ENCODE measurements around the gene SP3. TPM values are rescaled to one million over a fixed set of nuclear protein-coding genes. Genes with fewer than 3 reads are reported as not detected.

The SP3 gene
- total and polyA plus RNA-seq, 2 of the 8 experiments (the other 6 are each of a cell fraction or from before 2014, with no cell fraction given), result 31.0 to 92.1 TPM

DNA sequence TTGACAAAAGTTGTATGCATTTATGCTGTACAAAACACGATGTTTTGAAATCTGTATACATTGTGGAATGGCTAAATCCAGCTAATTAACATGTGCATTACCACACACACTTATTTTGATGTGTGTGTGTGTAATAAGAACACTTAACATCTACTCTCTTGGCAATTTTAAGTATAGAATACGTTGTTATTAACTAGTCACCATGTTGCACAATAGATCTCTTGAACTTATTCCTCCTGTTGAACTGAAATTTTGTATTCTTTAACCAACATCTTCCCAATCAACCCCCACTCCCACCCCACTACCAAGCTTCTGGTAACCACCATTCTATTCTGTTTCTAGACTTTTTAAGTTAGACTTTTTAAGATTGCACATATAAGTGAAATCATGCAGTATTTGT lies 16.3 kb upstream of the SP3 start:
- CTCF ChIA-PET (ENCODE audit: partially characterized antibody), result interaction anchor here (0.7 to 0.8 kb wide), 2 partner anchors 10 to 26 kb away, joined by 3 read pairs; no protein-coding TSS in a partner anchor
- H3K36me3 ChIP-seq (ENCODE audit: control insufficient read depth in 2 of 4, insufficient read depth in 4 of 4, low read length in 3 of 4), result no peaks in the 10 kb centered on the region
- TF ChIP-seq, protein P1, sequence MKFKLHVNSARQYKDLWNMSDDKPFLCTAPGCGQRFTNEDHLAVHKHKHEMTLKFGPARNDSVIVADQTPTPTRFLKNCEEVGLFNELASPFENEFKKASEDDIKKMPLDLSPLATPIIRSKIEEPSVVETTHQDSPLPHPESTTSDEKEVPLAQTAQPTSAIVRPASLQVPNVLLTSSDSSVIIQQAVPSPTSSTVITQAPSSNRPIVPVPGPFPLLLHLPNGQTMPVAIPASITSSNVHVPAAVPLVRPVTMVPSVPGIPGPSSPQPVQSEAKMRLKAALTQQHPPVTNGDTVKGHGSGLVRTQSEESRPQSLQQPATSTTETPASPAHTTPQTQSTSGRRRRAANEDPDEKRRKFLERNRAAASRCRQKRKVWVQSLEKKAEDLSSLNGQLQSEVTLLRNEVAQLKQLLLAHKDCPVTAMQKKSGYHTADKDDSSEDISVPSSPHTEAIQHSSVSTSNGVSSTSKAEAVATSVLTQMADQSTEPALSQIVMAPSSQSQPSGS (IDR thresholded peaks at IDR 0.05; ENCODE audit: low read length), result no peak
- TF ChIP-seq TCF12 (IDR thresholded peaks at IDR 0.05; ENCODE audit: low read depth, low read length), result no peak
- no peak for TF ChIP-seq SP1 (IDR thresholded peaks at IDR 0.05; ENCODE audit: low read depth, low read length)
- TF ChIP-seq BRCA1 (IDR thresholded peaks at IDR 0.05; ENCODE audit: low read depth, low read length), result no peak
- no peak for TF ChIP-seq RNF2 (IDR thresholded peaks at IDR 0.05; ENCODE audit: borderline replicate concordance, low read depth, low read length, missing control alignments, poor library complexity, severe bottlenecking)
- TF ChIP-seq GABPA (IDR thresholded peaks at IDR 0.05; ENCODE audit: borderline replicate concordance, insufficient read depth, low read length), result no peak
- no peak for TF ChIP-seq MAFK (IDR thresholded peaks at IDR 0.05; ENCODE audit: low read depth, low read length)
- no peak for TF ChIP-seq SAP30 (IDR thresholded peaks at IDR 0.05; ENCODE audit: insufficient read depth, insufficient replicate concordance, low read length)
- no peak for TF ChIP-seq EP300 (IDR thresholded peaks at IDR 0.05; ENCODE audit: borderline replicate concordance in 1 of 2, low read depth in 2 of 2, low read length in 2 of 2)
- no peak for TF ChIP-seq GTF2F1 (IDR thresholded peaks at IDR 0.05; ENCODE audit: borderline replicate concordance, low read depth, low read length)
- no peak for TF ChIP-seq CEBPB (IDR thresholded peaks at IDR 0.05; ENCODE audit: low read depth, low read length)
- no peak for TF ChIP-seq CBX8 (IDR thresholded peaks at IDR 0.05; ENCODE audit: borderline replicate concordance, low read depth, low read length)

More for the DNA sequence above, 16.3 kb upstream of the SP3 start:
- Histone ChIP-seq H3K56ac (replicated peaks; ENCODE audit: insufficient read length, low read depth, low read length) (no peak overlapping the region), H2BK120ac (replicated peaks; ENCODE audit: low read depth, low read length) (no peak overlapping the region), H2AK5ac (ENCODE audit: low read depth, low read length) (no peak overlapping the region), H3K27ac (ENCODE audit: low read depth, low read length) (no peak overlapping the region), H3K4me2 (ENCODE audit: insufficient read depth in 1 of 2, low read depth in 2 of 2, low read length in 2 of 2) (no peak overlapping the region), H2BK5ac (ENCODE audit: low read depth, low read length) (no peak overlapping the region), H3K23ac (ENCODE audit: insufficient read length) (no peak overlapping the region), H3K9me3 (ENCODE audit: insufficient read depth in 2 of 2, low read depth in 1 of 2, low read length in 1 of 2) (no peaks in the 10 kb centered on the region), H3K4me3 (ENCODE audit: extremely low read depth in 1 of 4, insufficient read depth in 2 of 4, low read depth in 3 of 4, low read length in 4 of 4) (no peak overlapping the region), H2BK20ac (ENCODE audit: low read length) (no peak overlapping the region), H3K79me1 (ENCODE audit: low read depth, low read length) (no peaks in the 10 kb centered on the region), H3K27me3 (replicated peaks in 1 of 4; ENCODE audit: control insufficient read depth in 3 of 4, extremely low read depth in 1 of 4, insufficient read depth in 3 of 4, low read length in 3 of 4) (no peaks in the 10 kb centered on the region; a peak in 1 of 7 replicates), H4K5ac (ENCODE audit: insufficient read length, low read depth, low read length) (no peak overlapping the region), H3K4me1 (replicated peaks in 1 of 4; ENCODE audit: control insufficient read depth in 3 of 4, insufficient read depth in 4 of 4, low read length in 3 of 4) (no peaks in the 10 kb centered on the region; a peak in 1 of 7 replicates), H3K14ac (ENCODE audit: insufficient read length) (no peak overlapping the region), H3K18ac (ENCODE audit: extremely low read depth, low read length) (no peak overlapping the region), H3K4ac (replicated peaks; ENCODE audit: insufficient read length, low read depth, low read length) (no peak overlapping the region), H3K9ac (replicated peaks in 1 of 4; ENCODE audit: extremely low read depth in 1 of 4, low read depth in 3 of 4, low read length in 3 of 4) (no peak overlapping the region), H2BK12ac (ENCODE audit: low read depth, low read length) (no peak overlapping the region), H2AFZ (ENCODE audit: low read length) (no peak overlapping the region), H4K91ac (replicated peaks; ENCODE audit: insufficient read length, low read length) (no peak overlapping the region), H3K23me2 (ENCODE audit: low read depth, low read length) (no peaks in the 10 kb centered on the region), H4K20me1 (replicated peaks in 1 of 2; ENCODE audit: control insufficient read depth in 1 of 2, insufficient read depth in 2 of 2, low read length in 2 of 2) (no peaks in the 10 kb centered on the region), H4K8ac (ENCODE audit: extremely low read depth, insufficient read depth, low read length) (no peak overlapping the region), H3K79me2 (ENCODE audit: control insufficient read depth in 1 of 2, insufficient read depth in 2 of 2, low read length in 2 of 2) (no peaks in the 10 kb centered on the region), H2BK15ac (ENCODE audit: low read length) (no peak overlapping the region)
- DNase-seq (ENCODE audit: low read depth in 1 of 2, low spot score in 2 of 2), result no peak
- 91% methylated on average over 2 of the region's 2 CpGs; no CpG with 5 or more reads in 1 of the 2 experiments for WGBS, 2 experiments (ENCODE audit: extremely low coverage in 1 of 2, insufficient coverage in 1 of 2, insufficient read length in 1 of 2, insufficient replicate concordance in 2 of 2, low coverage in 1 of 2, low lambda C conversion rate in 2 of 2, missing lambda C conversion rate in 1 of 2)
- POLR2A ChIA-PET (ENCODE audit: partially characterized antibody), result interaction anchor here (1.5 kb wide), 1 partner anchor 17 kb away, joined by 6 read pairs; the partner anchor contains the start of gene SP3
- no peak for FAIRE-seq

All from H1 (cell line).